H1 (cell line): ENCODE data around the gene ARID4A. TPM values are rescaled to one million over a fixed set of nuclear protein-coding genes. Genes with fewer than 3 reads are reported as not detected.
A peak's percentile ranks its signal among the peaks of the same experiment; 100 is the strongest.

Experiments
- CTCF ChIA-PET: fragments of 300-600 bp; sonication (Branson Sonifier 250); formaldehyde crosslinking; loops from one replicate; lab custom pipeline; 2021; ENCODE audit not compliant: partially characterized antibody; lab: Charles Lee
- POLR2A ChIA-PET: fragments of 300-600 bp; sonication (Branson Sonifier 250); formaldehyde crosslinking; loops from one replicate; lab custom pipeline; 2021; ENCODE audit warnings: inconsistent platforms; ENCODE audit not compliant: partially characterized antibody; lab: Charles Lee
- DNase-seq, 2 experiments: peaks; one replicate each; pipeline versions ENCODE4 v3.0.0 to v3.0.0-alpha.2; 2010 to 2022; ENCODE audit warnings: low spot score in 2 of 2, low read depth in 1 of 2, mixed read lengths in 1 of 2
- FAIRE-seq: peaks from 2 replicates; lab custom pipeline; 2011; peaks lifted over from hg19 to GRCh38; lab: Jason Lieb, UNC
- H2AFZ ChIP-seq: 2 replicates; pipeline ENCODE4 v1.8.1; 2012; ENCODE audit warnings: low read length, inconsistent platforms
- H2AK5ac ChIP-seq: 2 replicates; pipeline ENCODE4 v1.6.1; 2013; ENCODE audit warnings: low read depth, low read length
- H2BK120ac ChIP-seq: replicated peaks from 2 replicates; pipeline ENCODE3; 2013; ENCODE audit warnings: low read depth, low read length, inconsistent platforms
- H2BK12ac ChIP-seq: 2 replicates; pipeline ENCODE4 v1.6.1; 2013; ENCODE audit warnings: low read depth, low read length
- H2BK15ac ChIP-seq: 2 replicates; pipeline ENCODE4 v1.6.1; 2013; ENCODE audit warnings: low read length
- H2BK20ac ChIP-seq: 2 replicates; pipeline ENCODE4 v1.6.1; 2013; ENCODE audit warnings: low read length
- H2BK5ac ChIP-seq: 2 replicates; pipeline ENCODE4 v1.6.1; 2013; ENCODE audit warnings: low read depth, low read length
- H3K14ac ChIP-seq: 2 replicates; pipeline ENCODE4 v1.6.1; 2013; ENCODE audit warnings: inconsistent platforms; ENCODE audit not compliant: insufficient read length
- H3K18ac ChIP-seq: 2 replicates; pipeline ENCODE4 v1.6.1; 2013; ENCODE audit warnings: low read length; ENCODE audit errors: extremely low read depth
- H3K23ac ChIP-seq: 2 replicates; pipeline ENCODE4 v1.6.1; 2013; ENCODE audit warnings: inconsistent platforms; ENCODE audit not compliant: insufficient read length
- H3K23me2 ChIP-seq: 2 replicates; pipeline ENCODE4 v1.6.1; 2013; ENCODE audit warnings: low read depth, low read length
- H3K27ac ChIP-seq: 2 replicates; pipeline ENCODE4 v1.6.1; 2011; ENCODE audit warnings: low read depth, low read length, inconsistent platforms
- H3K27me3 ChIP-seq, 4 experiments: replicated peaks in 1 of 4; 1 replicate in 1 of 4; 2 replicates in 3 of 4; pipeline versions ENCODE4 v1.6.1 to v1.8.1; 2011 to 2013; ENCODE audit warnings: low read length in 3 of 4, mild to moderate bottlenecking in 3 of 4, inconsistent platforms in 2 of 4, mixed read lengths in 2 of 4, moderate library complexity in 1 of 4; ENCODE audit not compliant: control insufficient read depth in 3 of 4, insufficient read depth in 3 of 4; ENCODE audit errors: extremely low read depth in 1 of 4
- H3K36me3 ChIP-seq, 4 experiments: 2 replicates each; pipeline versions ENCODE4 v1.6.1 to v1.8.1; 2011 to 2013; ENCODE audit warnings: mild to moderate bottlenecking in 4 of 4, low read length in 3 of 4, moderate library complexity in 2 of 4, control low read depth in 1 of 4, inconsistent platforms in 1 of 4; ENCODE audit not compliant: insufficient read depth in 4 of 4, control insufficient read depth in 2 of 4
- H3K4ac ChIP-seq: replicated peaks from 2 replicates; pipeline ENCODE3; 2013; ENCODE audit warnings: low read length, low read depth, mixed read lengths, inconsistent platforms; ENCODE audit not compliant: insufficient read length
- H3K4me1 ChIP-seq, 4 experiments: replicated peaks in 1 of 4; 1 replicate in 1 of 4; 2 replicates in 3 of 4; pipeline versions ENCODE4 v1.6.1 to v1.8.1; 2011 to 2013; ENCODE audit warnings: low read length in 3 of 4, inconsistent platforms in 2 of 4, mixed read lengths in 1 of 4; ENCODE audit not compliant: insufficient read depth in 4 of 4, control insufficient read depth in 3 of 4
- H3K4me2 ChIP-seq, 2 experiments: 2 replicates each; pipeline versions ENCODE4 v1.6.1 to v1.8.1; 2011 to 2013; ENCODE audit warnings: low read depth in 2 of 2, low read length in 2 of 2, control low read depth in 1 of 2, inconsistent platforms in 1 of 2, mild to moderate bottlenecking in 1 of 2; ENCODE audit not compliant: insufficient read depth in 1 of 2
- H3K4me3 ChIP-seq, 4 experiments: fragments of 200-600, 300-600 bp in 1 of 4; sonication (generic), shearing (Covaris generic), sonication (Bioruptor Twin) in 1 of 4; 2 replicates each; pipeline versions ENCODE4 v1.5.1 to v1.8.1; 2011 to 2016; ENCODE audit warnings: low read length in 4 of 4, low read depth in 3 of 4, control low read depth in 2 of 4, inconsistent platforms in 2 of 4, mild to moderate bottlenecking in 2 of 4, mixed read lengths in 1 of 4, moderate library complexity in 1 of 4; ENCODE audit not compliant: insufficient read depth in 2 of 4; ENCODE audit errors: extremely low read depth in 1 of 4
- H3K56ac ChIP-seq: replicated peaks from 2 replicates; pipeline ENCODE3; 2013; ENCODE audit warnings: low read depth, mild to moderate bottlenecking, mixed read lengths, low read length, inconsistent platforms; ENCODE audit not compliant: insufficient read length
- H3K79me1 ChIP-seq: 2 replicates; pipeline ENCODE4 v1.6.1; 2013; ENCODE audit warnings: low read depth, low read length, control low read depth
- H3K79me2 ChIP-seq, 2 experiments: 2 replicates each; pipeline versions ENCODE4 v1.6.1 to v1.8.1; 2012 to 2013; ENCODE audit warnings: low read length in 2 of 2, mild to moderate bottlenecking in 2 of 2, inconsistent platforms in 1 of 2; ENCODE audit not compliant: insufficient read depth in 2 of 2, control insufficient read depth in 1 of 2
- H3K9ac ChIP-seq, 4 experiments: replicated peaks in 1 of 4; 1 replicate in 1 of 4; 2 replicates in 3 of 4; pipeline versions ENCODE4 v1.6.1 to v1.8.1; 2011 to 2013; ENCODE audit warnings: low read depth in 3 of 4, low read length in 3 of 4, control low read depth in 2 of 4, mild to moderate bottlenecking in 2 of 4, moderate library complexity in 2 of 4, inconsistent platforms in 1 of 4; ENCODE audit errors: extremely low read depth in 1 of 4
- H3K9me3 ChIP-seq, 2 experiments: 2 replicates each; pipeline versions ENCODE4 v1.6.1 to v1.8.1; 2012 to 2013; ENCODE audit warnings: mild to moderate bottlenecking in 2 of 2, moderate library complexity in 2 of 2, control low read depth in 1 of 2, inconsistent platforms in 1 of 2, low read depth in 1 of 2, low read length in 1 of 2, mixed read lengths in 1 of 2; ENCODE audit not compliant: insufficient read depth in 2 of 2
- H4K20me1 ChIP-seq, 2 experiments: replicated peaks in 1 of 2; 2 replicates each; pipeline versions ENCODE3 to v1.8.1; 2011 to 2013; ENCODE audit warnings: inconsistent platforms in 2 of 2, low read length in 2 of 2, mild to moderate bottlenecking in 1 of 2; ENCODE audit not compliant: insufficient read depth in 2 of 2, control insufficient read depth in 1 of 2
- H4K5ac ChIP-seq: 2 replicates; pipeline ENCODE4 v1.6.1; 2013; ENCODE audit warnings: low read length, low read depth, mixed read lengths, inconsistent platforms; ENCODE audit not compliant: insufficient read length
- H4K8ac ChIP-seq: 2 replicates; pipeline ENCODE4 v1.8.0; 2013; ENCODE audit warnings: mild to moderate bottlenecking, moderate library complexity, low read length, inconsistent platforms; ENCODE audit not compliant: insufficient read depth; ENCODE audit errors: extremely low read depth
- H4K91ac ChIP-seq: replicated peaks from 2 replicates; pipeline ENCODE3; 2013; ENCODE audit warnings: low read length, mixed read lengths, inconsistent platforms; ENCODE audit not compliant: insufficient read length
- CHD2 ChIP-seq: IDR thresholded peaks from 2 replicates; pipeline ENCODE4 v1.6.1; 2012; ENCODE audit warnings: low read length, improper control_type of control experiment
- CREB1 ChIP-seq: IDR thresholded peaks from 2 replicates; pipeline ENCODE4 v1.6.1; 2012; ENCODE audit warnings: inconsistent platforms
- JUN ChIP-seq: IDR thresholded peaks from 2 replicates; pipeline ENCODE4 v1.6.1; 2011; ENCODE audit warnings: low read depth, mild to moderate bottlenecking, improper control_type of control experiment, low read length
- MAX ChIP-seq: IDR thresholded peaks from 2 replicates; pipeline ENCODE4 v1.6.1; 2012; ENCODE audit warnings: inconsistent platforms
- SIX5 ChIP-seq: IDR thresholded peaks from 2 replicates; pipeline ENCODE4 v1.6.1; 2011; ENCODE audit warnings: mild to moderate bottlenecking, low read depth, low read length
- SP1 ChIP-seq: IDR thresholded peaks from 2 replicates; pipeline ENCODE4 v1.6.1; 2011; ENCODE audit warnings: low read depth, low read length
- SP2 ChIP-seq: IDR thresholded peaks from 2 replicates; pipeline ENCODE4 v1.6.1; 2012; ENCODE audit warnings: mild to moderate bottlenecking, low read length, inconsistent platforms
- SP4 ChIP-seq: IDR thresholded peaks from 2 replicates; pipeline ENCODE4 v1.6.1; 2012; ENCODE audit warnings: low read length, inconsistent platforms
- TAF1 ChIP-seq: IDR thresholded peaks from 2 replicates; pipeline ENCODE4 v1.6.1; 2011; ENCODE audit warnings: mild to moderate bottlenecking, low read depth, low read length
- TCF12 ChIP-seq: IDR thresholded peaks from 2 replicates; pipeline ENCODE4 v1.6.1; 2011; ENCODE audit warnings: low read depth, mild to moderate bottlenecking, low read length
- ZNF274 ChIP-seq: IDR thresholded peaks from 2 replicates; pipeline ENCODE4 v1.7.0; 2012; ENCODE audit warnings: low read length, borderline replicate concordance; ENCODE audit errors: extremely low read depth
- WGBS, 2 experiments: shearing (Covaris generic) in 1 of 2; methylation state at CpG; one replicate each; pipeline versions ENCODE4 v1.1.6 to v1.1.7; 2013 to 2015; ENCODE audit warnings: low lambda C conversion rate in 2 of 2, mixed read lengths in 2 of 2, inconsistent platforms in 1 of 2, low coverage in 1 of 2, missing lambda C conversion rate in 1 of 2; ENCODE audit not compliant: insufficient replicate concordance in 2 of 2, insufficient coverage in 1 of 2, insufficient read length in 1 of 2; ENCODE audit errors: extremely low coverage in 1 of 2, missing lambda C conversion rate in 1 of 2; 5-methylcytosine and 5-hydroxymethylcytosine counted together
- polyA plus RNA-seq, 7 experiments: library from polyadenylated mRNA; depleted of rRNA in 3 of 7; stranded (reverse) in 5 of 7; unstranded in 2 of 7; fragments of >200 nt in 5 of 7; fragments of 200-250 nt in 2 of 7; gene quantifications; 1 replicate in 5 of 7; 2 replicates in 1 of 7; 4 replicates in 1 of 7; pipeline versions ENCODE4 v1.2.1 to v1.2.3, GENCODE V29; 2011 to 2013; ENCODE audit warnings: missing spikeins in 2 of 7, mixed read lengths in 2 of 7
- total RNA-seq: library from RNA; stranded (reverse); fragmentation: NEBNext Ultra II Directional; extraction: Animal tissue kit (Norgen Biotek cat#: 25700); gene quantifications from 2 replicates; pipeline ENCODE4 v1.2.1, GENCODE V29; 2021
- TF ChIP-seq, protein P1 (sequence below): IDR thresholded peaks from 2 replicates; pipeline ENCODE4 v1.6.1; 2011; ENCODE audit warnings: low read depth, mild to moderate bottlenecking, low read length; ENCODE audit not compliant: insufficient read depth

The ARID4A gene
- total and polyA plus RNA-seq, 2 of the 8 experiments (the other 6 are each of a cell fraction or from before 2014, with no cell fraction given) = 2.1 to 14.6 TPM

GRCh38 chr14:58297762-58298476, 436 bp upstream of the ARID4A start:
- H2BK5ac ChIP-seq = peak overlapping the region; percentile 100
- no peak overlapping the region for H3K4ac ChIP-seq
- H3K36me3 ChIP-seq = peaks cover 0 to 25% (median 10%) of the 10 kb centered on the region in 4 experiments; a peak in 7 of 8 replicates
- H2BK12ac ChIP-seq = peak overlapping the region; percentile 100
- peak overlapping the region; percentile 98 for H3K27ac ChIP-seq
- FAIRE-seq (peak; percentile 99), DNase-seq (peak; percentile 94 to 99)
- H3K23ac ChIP-seq = no peak overlapping the region
- H3K79me2 ChIP-seq = peaks cover 23 to 65% of the 10 kb centered on the region in 2 experiments
- H3K23me2 ChIP-seq = peaks cover 5% of the 10 kb centered on the region
- peak overlapping the region; percentile 81 to 99 (median 92) for H3K4me3 ChIP-seq
- no peaks in the 10 kb centered on the region for H3K9me3 ChIP-seq
- no peak overlapping the region for H2BK120ac ChIP-seq
- H2AFZ ChIP-seq = peak overlapping the region; percentile 86; the same call in 1 of the 2 replicates
- H2BK15ac ChIP-seq = peak overlapping the region; percentile 98; the same call in 1 of the 2 replicates
- H3K18ac ChIP-seq = peak overlapping the region; percentile 98
- peak overlapping the region; percentile 86 to 100 (median 99) for H3K9ac ChIP-seq
- H2AK5ac ChIP-seq = no peak overlapping the region
- peaks cover 2 to 4% of the 10 kb centered on the region in 2 experiments for H4K20me1 ChIP-seq
- 0 out of 2 replicates have a peak overlapping the region, but pooled peaks have one; percentile 94 for H2BK20ac ChIP-seq
- H3K14ac ChIP-seq = no peak overlapping the region
- peak overlapping the region; percentile 100 for H4K5ac ChIP-seq
- H3K56ac ChIP-seq = peak overlapping the region; percentile 80
- peak overlapping the region; percentile 100; the same call in 1 of the 2 replicates for H4K8ac ChIP-seq
- peak overlapping the region; percentile 97 for H4K91ac ChIP-seq
- peak overlapping the region; percentile 71 to 87 for H3K4me2 ChIP-seq
- H3K79me1 ChIP-seq = peaks cover 3% of the 10 kb centered on the region; the same call in 1 of the 2 replicates
- 2% methylated on average over 37 of the region's 40 CpGs; no CpG with 5 or more reads in 1 of the 2 experiments for whole genome bisulfite sequencing, 2 experiments
- H3K27me3 ChIP-seq = no peaks in the 10 kb centered on the region
- H3K4me1 ChIP-seq = peaks cover 0 to 3% (median 0%) of the 10 kb centered on the region in 4 experiments; a peak in 2 of 7 replicates
- POLR2A ChIA-PET = interaction anchor here (0.6 to 3.2 kb wide), 35 partner anchors 9 to 1028 kb away, joined by 3 to 34 read pairs (median 4); partner anchors contain the start of genes ACTR10, ARMH4, KIAA0586 and PSMA3
- CTCF ChIA-PET = interaction anchor here (1.1 kb wide), 1 partner anchor 1188 kb away, joined by 3 read pairs; no protein-coding TSS in a partner anchor
- TF ChIP-seq JUN (peak; percentile 12; the same call in 1 of the 2 replicates), SP2 (peak; percentile 53), SP4 (no peak; the same call in 1 of the 2 replicates), CHD2 (peak; percentile 96), SP1 (peak; percentile 100), CREB1 (peak; percentile 23; the same call in 1 of the 2 replicates), SIX5 (0 out of 2 replicates have a peak, but pooled peaks have one; percentile 11), MAX (peak; percentile 31), TAF1 (peak; percentile 92), TCF12 (0 out of 2 replicates have a peak, but pooled peaks have one; percentile 23), ZNF274 (no peak)
- TF ChIP-seq, protein P1, sequence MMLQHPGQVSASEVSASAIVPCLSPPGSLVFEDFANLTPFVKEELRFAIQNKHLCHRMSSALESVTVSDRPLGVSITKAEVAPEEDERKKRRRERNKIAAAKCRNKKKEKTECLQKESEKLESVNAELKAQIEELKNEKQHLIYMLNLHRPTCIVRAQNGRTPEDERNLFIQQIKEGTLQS = peak; percentile 80
